B cell (primary cell): ENCODE data around the gene BCAR1. TPM values are rescaled to one million over a fixed set of nuclear protein-coding genes. Genes with fewer than 3 reads are reported as not detected.
A peak's percentile ranks its signal among the peaks of the same experiment; 100 is the strongest.

Source experiments
- ATAC-seq: fragments of 200-7000 bp; cut with Tn5 transposase; one replicate; pipeline ENCODE4 v1.10.0; 2021; ENCODE audit warnings: low read depth, mild to moderate bottlenecking, moderate number of reproducible peaks, moderate library complexity
- CTCF ChIA-PET: fragments of 350-600 bp; sonication (Branson Sonifier 250); formaldehyde crosslinking; loops from one replicate; lab custom pipeline; 2021; ENCODE audit warnings: antibody characterized with exemption, inconsistent platforms; lab: Charles Lee
- POLR2A ChIA-PET: fragments of 350-600 bp; sonication (Branson Sonifier 250); formaldehyde crosslinking; loops from one replicate; lab custom pipeline; 2021; ENCODE audit warnings: antibody characterized with exemption; lab: Charles Lee
- DNase-seq: peaks from one replicate; pipeline ENCODE4 v3.0.0; 2013
- H2AFZ ChIP-seq: 2 replicates; pipeline ENCODE4 v1.6.1; 2012; ENCODE audit warnings: mild to moderate bottlenecking, low read depth, low read length; ENCODE audit not compliant: insufficient read depth, poor library complexity, severe bottlenecking
- H3K27ac ChIP-seq, 2 donors: 1 replicate in 1 of 2; 2 replicates in 1 of 2; pipeline ENCODE4 v1.5.1; 2012 to 2013; ENCODE audit warnings: low read length in 2 of 2, mild to moderate bottlenecking in 2 of 2, moderate library complexity in 1 of 2
- H3K27me3 ChIP-seq, 4 experiments: fragments of 200-600 bp in 1 of 4; sonication (generic) in 1 of 4; replicated peaks in 1 of 4; 1 replicate in 2 of 4; 2 replicates in 2 of 4; pipeline versions ENCODE4 v1.6.1 to v1.7.0; 2013 to 2016; ENCODE audit warnings: low read length in 3 of 4, mild to moderate bottlenecking in 2 of 4, mixed read lengths in 1 of 4, moderate library complexity in 1 of 4; ENCODE audit not compliant: insufficient read depth in 4 of 4, control insufficient read depth in 3 of 4; ENCODE audit errors: control extremely low read depth in 1 of 4
- H3K36me3 ChIP-seq, 2 experiments: replicated peaks in 1 of 2; 1 replicate in 1 of 2; 2 replicates in 1 of 2; pipeline versions ENCODE4 v1.6.1 to v1.7.1; 2013; ENCODE audit warnings: low read length in 1 of 2; ENCODE audit not compliant: insufficient read depth in 2 of 2, control insufficient read depth in 1 of 2; ENCODE audit errors: control extremely low read depth in 1 of 2, extremely low read depth in 1 of 2
- H3K4me1 ChIP-seq, 2 donors: fragments of 200-600 bp in 1 of 2; sonication (generic) in 1 of 2; 1 replicate in 1 of 2; 2 replicates in 1 of 2; pipeline versions ENCODE4 v1.5.1 to v1.6.1; 2013 to 2017; ENCODE audit warnings: low read length in 2 of 2; ENCODE audit not compliant: control insufficient read depth in 2 of 2, insufficient read depth in 2 of 2
- H3K4me2 ChIP-seq: replicated peaks from 2 replicates; pipeline ENCODE3; 2012; ENCODE audit warnings: mild to moderate bottlenecking, low read depth, low read length; ENCODE audit not compliant: poor library complexity, severe bottlenecking
- H3K4me3 ChIP-seq, 5 experiments: fragments of 200-600 bp in 1 of 5; sonication (generic) in 1 of 5; 1 replicate in 3 of 5; 2 replicates in 2 of 5; pipeline versions ENCODE4 v1.5.1 to v1.7.0; 2011 to 2016; ENCODE audit warnings: low read length in 4 of 5, mild to moderate bottlenecking in 4 of 5, low read depth in 2 of 5, control low read depth in 1 of 5, moderate library complexity in 1 of 5; ENCODE audit not compliant: insufficient read depth in 1 of 5; ENCODE audit errors: control extremely low read depth in 1 of 5, extremely low read depth in 1 of 5
- H3K79me2 ChIP-seq: fragments of 200-600 bp; sonication (generic); one replicate; pipeline ENCODE4 v1.6.0; 2016; ENCODE audit warnings: low read length; ENCODE audit not compliant: control insufficient read depth, insufficient read depth
- H3K9ac ChIP-seq: fragments of 200-600 bp; sonication (generic); 2 replicates; pipeline ENCODE4 v1.6.1; 2017; ENCODE audit warnings: mild to moderate bottlenecking, low read length, moderate library complexity
- H3K9me3 ChIP-seq, 3 donors: one replicate each; pipeline versions ENCODE4 v1.6.1 to v1.7.1; 2013; ENCODE audit warnings: low read length in 2 of 3; ENCODE audit not compliant: control insufficient read depth in 2 of 3, insufficient read depth in 1 of 3; ENCODE audit errors: control extremely low read depth in 1 of 3
- H4K20me1 ChIP-seq: 2 replicates; pipeline ENCODE4 v1.6.0; 2012; ENCODE audit warnings: mild to moderate bottlenecking, low read length; ENCODE audit not compliant: insufficient read depth, control insufficient read depth, poor library complexity, severe bottlenecking
- H3K27ac Mint-ChIP-seq: one replicate; pipeline ENCODE4 v1.8.0; 2021; ENCODE audit warnings: mixed read lengths
- H3K27me3 Mint-ChIP-seq: one replicate; pipeline ENCODE4 v1.8.0; 2021; ENCODE audit warnings: mixed read lengths
- H3K4me1 Mint-ChIP-seq: one replicate; pipeline ENCODE4 v1.8.0; 2021; ENCODE audit warnings: mixed read lengths
- H3K4me3 Mint-ChIP-seq: one replicate; pipeline ENCODE4 v1.8.0; 2021; ENCODE audit warnings: mixed read lengths
- H3K9me3 Mint-ChIP-seq: one replicate; pipeline ENCODE4 v1.8.0; 2022; ENCODE audit warnings: mixed read lengths; ENCODE audit not compliant: insufficient read depth
- EZH2 ChIP-seq: IDR thresholded peaks from 2 replicates; pipeline ENCODE4 v1.6.1; 2012; ENCODE audit warnings: borderline replicate concordance, low read depth, mild to moderate bottlenecking, moderate library complexity, low read length; ENCODE audit not compliant: insufficient read depth, poor library complexity, severe bottlenecking
- WGBS: methylation state at CpG from one replicate; pipeline ENCODE4 v1.1.5; 2013; ENCODE audit warnings: missing lambda C conversion rate; ENCODE audit not compliant: insufficient coverage; 5-methylcytosine and 5-hydroxymethylcytosine counted together
- intact Hi-C: fragments of 100-400 bp; cut with micrococcal nuclease; formaldehyde crosslinking; loops from one replicate; pipeline ENCODE4 v1.10.0; 2022
- polyA minus RNA-seq: library from RNA; depleted of rRNA, polyadenylated mRNA; stranded (reverse); fragments of >200 nt; gene quantifications from 2 replicates; pipeline ENCODE4 v1.2.3, GENCODE V29; 2012
- polyA plus RNA-seq: library from polyadenylated mRNA; depleted of rRNA; stranded (reverse); fragments of >200 nt; gene quantifications from 2 replicates; pipeline ENCODE4 v1.2.3, GENCODE V29; 2012
- total RNA-seq, 2 donors: library from RNA; stranded (reverse); fragments of 120-200 nt in 1 of 2; gene quantifications; 1 replicate in 1 of 2; 2 replicates in 1 of 2; pipeline versions ENCODE4 v1.2.3 to v1.2.4, GENCODE V29; 2013 to 2022
- TF ChIP-seq, protein P1 (sequence below): fragments of 200-600 bp; IDR thresholded peaks from one replicate; pipeline ENCODE4 v1.8.0; 2022; ENCODE audit warnings: antibody characterized with exemption, mild to moderate bottlenecking

The BCAR1 gene, protein sequence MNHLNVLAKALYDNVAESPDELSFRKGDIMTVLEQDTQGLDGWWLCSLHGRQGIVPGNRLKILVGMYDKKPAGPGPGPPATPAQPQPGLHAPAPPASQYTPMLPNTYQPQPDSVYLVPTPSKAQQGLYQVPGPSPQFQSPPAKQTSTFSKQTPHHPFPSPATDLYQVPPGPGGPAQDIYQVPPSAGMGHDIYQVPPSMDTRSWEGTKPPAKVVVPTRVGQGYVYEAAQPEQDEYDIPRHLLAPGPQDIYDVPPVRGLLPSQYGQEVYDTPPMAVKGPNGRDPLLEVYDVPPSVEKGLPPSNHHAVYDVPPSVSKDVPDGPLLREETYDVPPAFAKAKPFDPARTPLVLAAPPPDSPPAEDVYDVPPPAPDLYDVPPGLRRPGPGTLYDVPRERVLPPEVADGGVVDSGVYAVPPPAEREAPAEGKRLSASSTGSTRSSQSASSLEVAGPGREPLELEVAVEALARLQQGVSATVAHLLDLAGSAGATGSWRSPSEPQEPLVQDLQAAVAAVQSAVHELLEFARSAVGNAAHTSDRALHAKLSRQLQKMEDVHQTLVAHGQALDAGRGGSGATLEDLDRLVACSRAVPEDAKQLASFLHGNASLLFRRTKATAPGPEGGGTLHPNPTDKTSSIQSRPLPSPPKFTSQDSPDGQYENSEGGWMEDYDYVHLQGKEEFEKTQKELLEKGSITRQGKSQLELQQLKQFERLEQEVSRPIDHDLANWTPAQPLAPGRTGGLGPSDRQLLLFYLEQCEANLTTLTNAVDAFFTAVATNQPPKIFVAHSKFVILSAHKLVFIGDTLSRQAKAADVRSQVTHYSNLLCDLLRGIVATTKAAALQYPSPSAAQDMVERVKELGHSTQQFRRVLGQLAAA
- total RNA-seq = not detected in 2 replicates
- 0.77 TPM for total RNA-seq (2013)
- polyA plus RNA-seq = not detected in 2 replicates
- polyA minus RNA-seq = 0.29 TPM in 1 of 2 replicates, not detected in the other

DNA sequence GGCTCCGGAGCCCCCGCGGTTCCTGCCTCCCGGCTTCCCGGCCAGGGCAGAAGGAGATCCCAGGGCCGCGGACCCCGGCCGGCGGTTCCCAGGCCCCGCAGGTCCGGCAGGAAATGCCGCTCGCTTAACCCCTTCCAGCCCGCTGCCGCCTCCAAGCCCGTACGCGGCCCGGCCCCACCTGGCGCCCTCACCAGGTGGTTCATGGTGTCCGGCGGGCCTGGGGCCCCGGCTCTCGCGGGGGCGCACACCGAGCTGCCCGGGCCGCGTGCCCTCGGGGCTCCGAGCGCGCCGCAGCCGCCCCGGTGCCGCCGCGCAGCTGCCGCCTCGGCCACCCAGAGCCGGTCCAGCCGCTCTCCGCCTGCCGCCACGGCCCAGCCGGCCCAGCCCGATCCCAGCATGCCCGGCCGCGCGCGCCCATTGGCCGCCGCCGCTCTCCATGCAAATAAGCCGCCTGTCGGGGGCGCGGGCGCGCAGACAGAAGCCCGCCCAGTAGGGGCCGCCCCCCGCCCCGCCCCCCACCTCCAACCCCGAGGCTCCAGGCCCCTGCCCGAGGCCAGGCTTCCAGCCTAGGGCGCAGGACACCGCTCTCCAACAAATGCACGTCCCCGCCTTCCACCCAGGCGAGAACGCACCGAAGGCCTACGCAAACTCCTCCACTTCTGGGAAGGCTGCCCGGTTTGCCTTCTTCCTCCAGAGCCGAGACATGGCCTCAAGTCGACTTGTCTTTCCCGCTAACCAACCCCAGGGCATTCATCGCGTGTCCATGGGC is at the start of gene BCAR1:
BCAR1 (minus strand) TSS at position 345 of the 769 bp plus-strand sequence; CDS start at position 203, 142 bp downstream.
- no peak within 1 kb of the TSS for H3K27ac Mint-ChIP-seq
- DNase-seq (no peak), ATAC-seq (no peak)
- no peaks in the 10 kb centered on the region for H3K9me3 Mint-ChIP-seq
- Histone ChIP-seq H3K4me1 (peaks cover 13 to 20% of the 10 kb centered on the region in 2 donors), H3K9me3 (peaks cover 0 to 13% (median 0%) of the 10 kb centered on the region in 3 donors), H3K79me2 (no peaks in the 10 kb centered on the region), H2AFZ (no peak within 1 kb of the TSS), H3K4me3 (peak within 1 kb of the TSS in 3 of 5 experiments; percentile 11 to 50 (median 33)), H4K20me1 (peaks cover 8% of the 10 kb centered on the region), H3K36me3 (no peaks in the 10 kb centered on the region), H3K27me3 (peaks cover 0 to 80% (median 35%) of the 10 kb centered on the region in 4 experiments), H3K9ac (peak within 1 kb of the TSS; percentile 26), H3K4me2 (peak within 1 kb of the TSS; percentile 70), H3K27ac (no peak within 1 kb of the TSS)
- ChIA-PET CTCF (interaction anchor here (1.8 kb wide), 1 partner anchor 17 kb away, joined by 4 read pairs; no protein-coding TSS in a partner anchor), POLR2A (no interaction called here)
- intact Hi-C loops = no loop called here
- H3K4me1 Mint-ChIP-seq = peaks cover 13% of the 10 kb centered on the region
- H3K4me3 Mint-ChIP-seq = peak within 1 kb of the TSS; percentile 77
- peaks cover 53% of the 10 kb centered on the region for H3K27me3 Mint-ChIP-seq
- TF ChIP-seq, protein P1, sequence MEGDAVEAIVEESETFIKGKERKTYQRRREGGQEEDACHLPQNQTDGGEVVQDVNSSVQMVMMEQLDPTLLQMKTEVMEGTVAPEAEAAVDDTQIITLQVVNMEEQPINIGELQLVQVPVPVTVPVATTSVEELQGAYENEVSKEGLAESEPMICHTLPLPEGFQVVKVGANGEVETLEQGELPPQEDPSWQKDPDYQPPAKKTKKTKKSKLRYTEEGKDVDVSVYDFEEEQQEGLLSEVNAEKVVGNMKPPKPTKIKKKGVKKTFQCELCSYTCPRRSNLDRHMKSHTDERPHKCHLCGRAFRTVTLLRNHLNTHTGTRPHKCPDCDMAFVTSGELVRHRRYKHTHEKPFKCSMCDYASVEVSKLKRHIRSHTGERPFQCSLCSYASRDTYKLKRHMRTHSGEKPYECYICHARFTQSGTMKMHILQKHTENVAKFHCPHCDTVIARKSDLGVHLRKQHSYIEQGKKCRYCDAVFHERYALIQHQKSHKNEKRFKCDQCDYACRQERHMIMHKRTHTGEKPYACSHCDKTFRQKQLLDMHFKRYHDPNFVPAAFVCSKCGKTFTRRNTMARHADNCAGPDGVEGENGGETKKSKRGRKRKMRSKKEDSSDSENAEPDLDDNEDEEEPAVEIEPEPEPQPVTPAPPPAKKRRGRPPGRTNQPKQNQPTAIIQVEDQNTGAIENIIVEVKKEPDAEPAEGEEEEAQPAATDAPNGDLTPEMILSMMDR = no peak
- peak; percentile 49 for TF ChIP-seq EZH2
- WGBS = 4% methylated on average over 80 of the region's 84 CpGs
